ENCODE measurements around the gene ABLIM1.

Gene ABLIM1

DNA sequence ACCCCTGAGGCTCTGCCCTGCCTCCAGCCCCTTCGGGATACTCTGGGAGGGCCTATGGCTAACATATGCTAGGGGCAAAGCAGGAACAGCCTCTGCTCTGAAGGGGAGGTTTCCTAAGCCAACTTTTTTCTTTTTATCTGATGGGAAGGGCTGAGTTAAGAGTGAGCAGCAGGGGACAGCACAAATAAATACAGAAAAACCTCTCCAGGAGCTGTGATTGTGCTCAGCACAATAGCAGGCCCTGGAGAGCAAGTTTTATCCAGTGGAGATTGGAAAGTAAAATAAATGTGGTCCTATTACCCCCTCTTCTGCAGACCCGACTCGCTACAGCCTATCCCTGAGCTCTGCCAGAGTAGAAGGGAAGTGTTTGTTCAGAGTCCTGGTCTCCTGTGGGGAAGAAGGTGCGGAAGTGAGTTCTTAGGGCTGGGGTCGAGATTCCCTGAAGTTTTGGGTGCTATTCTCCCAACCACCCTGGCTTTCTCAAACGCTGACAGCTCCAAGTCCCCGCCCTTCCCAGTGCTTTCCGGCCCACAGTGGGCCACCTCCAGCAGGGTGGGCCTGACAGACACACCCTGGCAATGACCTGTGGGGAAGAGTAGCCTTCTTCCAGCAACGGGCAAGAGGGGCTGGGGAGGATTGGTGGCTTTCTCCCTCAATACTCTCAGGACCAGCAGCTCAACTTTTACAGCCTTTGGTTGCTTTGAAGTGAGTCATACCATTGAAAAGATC is 230.8 kb downstream of the ABLIM1 start:
- no peak overlapping the region for H3K27ac ChIP-seq (ENCODE audit: low read depth, low read length)
- H3K9ac ChIP-seq (ENCODE audit: low read length) = no peak overlapping the region
- no peak overlapping the region for H3K4me3 ChIP-seq (ENCODE audit: low read depth in 1 of 2, low read length in 2 of 2)
- no peaks in the 10 kb centered on the region for H3K9me3 ChIP-seq (ENCODE audit: low read length)
- H3K4me1 ChIP-seq (ENCODE audit: insufficient read depth, low read length) = no peaks in the 10 kb centered on the region
- no peaks in the 10 kb centered on the region for H3K27me3 ChIP-seq (ENCODE audit: control insufficient read depth in 1 of 2, insufficient read depth in 2 of 2, low read length in 2 of 2)
- H3K36me3 ChIP-seq (ENCODE audit: insufficient read depth, low read length) = no peaks in the 10 kb centered on the region

DNA sequence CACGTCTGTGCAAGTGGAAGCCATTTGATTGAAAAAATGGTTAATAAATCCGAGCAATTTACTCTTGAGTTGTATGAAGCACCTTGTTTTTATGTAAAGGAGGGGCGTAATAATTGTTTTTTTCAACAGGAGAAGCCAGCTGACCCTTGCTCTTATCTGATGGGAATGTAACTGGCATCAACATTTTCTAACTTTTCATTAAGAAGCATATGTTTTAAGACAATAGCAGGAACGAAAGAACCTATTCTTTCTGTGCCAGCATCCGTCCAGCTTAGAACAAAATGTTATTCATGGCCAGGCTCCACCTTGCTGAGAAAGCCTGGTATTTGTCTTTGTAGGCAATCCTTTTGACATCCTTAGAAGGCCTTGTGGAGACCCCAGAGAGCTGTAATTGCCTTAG is 231.6 kb downstream of the ABLIM1 start:
- Histone ChIP-seq H3K27me3 (ENCODE audit: control insufficient read depth in 1 of 2, insufficient read depth in 2 of 2, low read length in 2 of 2) (no peaks in the 10 kb centered on the region), H3K4me1 (ENCODE audit: insufficient read depth, low read length) (no peaks in the 10 kb centered on the region), H3K9me3 (ENCODE audit: low read length) (no peaks in the 10 kb centered on the region), H3K9ac (ENCODE audit: low read length) (no peak overlapping the region), H3K27ac (ENCODE audit: low read depth, low read length) (no peak overlapping the region), H3K4me3 (ENCODE audit: low read depth in 1 of 2, low read length in 2 of 2) (no peak overlapping the region), H3K36me3 (ENCODE audit: insufficient read depth, low read length) (no peaks in the 10 kb centered on the region)

DNA sequence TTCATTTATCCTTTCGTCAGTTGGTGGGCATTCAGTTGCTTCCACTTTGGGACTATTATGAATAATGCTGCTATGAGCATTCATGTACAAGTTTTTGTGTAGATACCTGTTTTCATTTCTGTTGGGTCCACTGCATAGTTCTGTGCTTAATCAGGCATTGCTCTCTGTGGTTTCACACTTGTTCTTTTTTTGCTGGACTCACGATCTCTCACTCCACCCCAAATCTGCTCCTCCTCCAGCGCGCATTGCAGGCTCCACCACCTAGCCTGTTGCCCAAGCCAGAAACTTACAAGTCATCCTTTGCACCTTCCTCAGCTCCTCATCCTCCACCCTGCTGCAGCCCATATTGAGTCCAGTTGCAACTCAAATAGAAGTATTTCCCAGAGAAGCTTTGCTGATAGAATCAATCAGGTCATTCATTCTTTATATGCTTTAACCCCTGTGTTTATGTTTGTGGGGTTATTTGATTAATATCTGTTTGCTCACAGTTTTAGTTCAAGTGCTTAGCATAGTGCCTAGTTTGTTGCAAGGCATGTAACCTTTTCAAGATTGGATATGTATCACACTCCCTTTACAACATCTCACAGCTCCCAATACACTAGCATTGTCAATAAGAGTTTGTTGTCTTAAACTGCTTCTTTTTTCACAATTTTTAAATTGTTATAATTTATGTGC is 237.1 kb downstream of the ABLIM1 start:
- Histone ChIP-seq H3K9me3 (ENCODE audit: low read length) (no peaks in the 10 kb centered on the region), H3K27me3 (ENCODE audit: control insufficient read depth in 1 of 2, insufficient read depth in 2 of 2, low read length in 2 of 2) (no peaks in the 10 kb centered on the region), H3K4me3 (ENCODE audit: low read depth in 1 of 2, low read length in 2 of 2) (no peak overlapping the region), H3K36me3 (ENCODE audit: insufficient read depth, low read length) (no peaks in the 10 kb centered on the region), H3K27ac (ENCODE audit: low read depth, low read length) (no peak overlapping the region), H3K4me1 (ENCODE audit: insufficient read depth, low read length) (no peaks in the 10 kb centered on the region), H3K9ac (ENCODE audit: low read length) (no peak overlapping the region)

DNA sequence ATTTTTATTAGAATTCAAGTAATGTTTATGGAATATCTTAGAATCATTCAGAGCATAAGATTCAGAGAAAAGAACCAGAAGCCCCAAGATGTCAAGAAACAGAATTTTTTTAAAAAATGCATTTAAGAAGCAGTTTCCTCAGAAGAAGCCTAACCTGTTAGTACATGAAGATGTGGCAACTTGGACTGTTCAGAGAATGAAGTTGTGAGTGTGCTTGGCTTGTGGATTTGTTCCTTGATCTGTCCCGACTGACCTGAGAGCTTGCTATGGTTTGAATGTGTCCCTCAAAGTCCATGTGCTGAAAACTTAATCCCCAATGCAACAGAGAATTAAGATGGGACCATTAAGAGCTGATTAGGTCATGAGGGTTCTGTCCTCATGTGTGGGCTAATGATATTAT is 240.0 kb downstream of the ABLIM1 start:
- Histone ChIP-seq H3K9ac (ENCODE audit: low read length) (no peak overlapping the region), H3K27ac (ENCODE audit: low read depth, low read length) (no peak overlapping the region), H3K4me3 (ENCODE audit: low read depth in 1 of 2, low read length in 2 of 2) (no peak overlapping the region), H3K9me3 (ENCODE audit: low read length) (no peaks in the 10 kb centered on the region), H3K4me1 (ENCODE audit: insufficient read depth, low read length) (peaks cover 6% of the 10 kb centered on the region), H3K36me3 (ENCODE audit: insufficient read depth, low read length) (no peaks in the 10 kb centered on the region), H3K27me3 (ENCODE audit: control insufficient read depth in 1 of 2, insufficient read depth in 2 of 2, low read length in 2 of 2) (no peaks in the 10 kb centered on the region)

DNA sequence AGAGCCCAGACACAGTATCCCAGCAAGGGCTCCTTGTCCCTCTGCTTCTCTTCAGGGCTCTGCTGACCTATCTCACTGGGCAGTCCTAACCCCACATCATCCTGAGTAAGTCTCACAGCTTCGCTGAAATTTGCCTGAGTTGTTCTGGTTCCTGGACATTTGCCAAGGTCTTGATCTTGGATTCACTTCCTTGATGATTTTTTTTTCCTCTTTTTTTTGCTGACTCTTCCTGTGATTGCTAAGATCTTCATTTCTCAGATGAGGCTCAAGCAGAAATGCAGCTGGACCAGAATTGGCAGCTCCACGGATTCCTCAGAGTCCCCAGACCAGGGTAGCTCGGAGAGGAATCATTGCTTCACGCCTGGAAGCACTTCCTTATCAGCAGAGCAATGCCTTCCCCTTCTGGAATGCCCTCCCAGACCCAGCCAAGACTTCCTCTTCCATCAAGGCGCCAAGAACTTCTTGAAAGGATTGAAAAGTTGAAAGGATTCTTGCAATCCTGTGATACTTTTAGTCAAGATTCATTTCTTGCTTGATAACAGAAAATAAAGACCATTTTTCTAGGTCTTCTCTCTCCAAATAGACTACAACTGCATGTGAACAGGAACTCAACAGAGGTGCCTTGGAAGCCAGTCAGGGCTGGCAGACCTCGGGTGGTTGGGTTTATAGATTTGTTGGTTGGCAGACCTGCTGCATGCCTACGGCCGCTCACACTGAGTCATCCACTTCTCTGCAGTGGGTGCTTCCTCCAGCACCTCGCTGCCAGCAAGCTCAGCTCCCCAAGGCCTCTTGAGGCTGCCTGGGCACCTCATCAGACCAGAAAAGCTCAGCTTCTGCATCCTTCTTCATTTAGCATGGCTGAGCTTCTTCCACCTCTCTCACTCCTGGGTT is 244.9 kb downstream of the ABLIM1 start:
- no peak overlapping the region for H3K4me3 ChIP-seq (ENCODE audit: low read depth in 1 of 2, low read length in 2 of 2)
- no peaks in the 10 kb centered on the region for H3K27me3 ChIP-seq (ENCODE audit: control insufficient read depth in 1 of 2, insufficient read depth in 2 of 2, low read length in 2 of 2)
- H3K36me3 ChIP-seq (ENCODE audit: insufficient read depth, low read length) = no peaks in the 10 kb centered on the region
- H3K4me1 ChIP-seq (ENCODE audit: insufficient read depth, low read length) = peaks cover 11% of the 10 kb centered on the region
- H3K27ac ChIP-seq (ENCODE audit: low read depth, low read length) = no peak overlapping the region
- no peak overlapping the region for H3K9ac ChIP-seq (ENCODE audit: low read length)
- H3K9me3 ChIP-seq (ENCODE audit: low read length) = no peaks in the 10 kb centered on the region

DNA sequence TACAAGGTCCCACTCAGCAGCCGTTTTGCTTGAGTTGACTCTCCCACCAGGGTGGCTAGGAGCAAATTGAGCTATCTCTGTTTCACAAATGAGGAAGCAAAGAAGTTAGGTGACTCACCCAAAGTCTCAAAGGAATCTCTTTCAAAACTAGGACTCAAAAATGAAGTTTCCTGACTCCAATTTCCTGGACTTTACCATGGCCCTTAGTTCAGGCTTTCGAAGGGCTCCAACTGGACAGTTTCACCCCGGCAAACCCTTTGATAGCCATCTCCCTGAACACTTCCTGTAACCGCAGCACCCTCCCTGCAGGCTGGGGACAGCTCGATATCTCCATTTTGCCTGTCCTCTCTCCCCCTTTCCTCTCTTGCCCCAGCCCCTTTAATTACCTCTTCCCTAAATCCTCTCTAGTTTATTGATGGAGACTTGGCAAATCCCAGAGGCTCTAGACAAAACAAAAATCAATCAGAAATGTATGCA is 249.1 kb downstream of the ABLIM1 start:
- H3K36me3 ChIP-seq (ENCODE audit: insufficient read depth, low read length) = no peaks in the 10 kb centered on the region
- H3K9me3 ChIP-seq (ENCODE audit: low read length) = no peaks in the 10 kb centered on the region
- peaks cover 0 to 2% of the 10 kb centered on the region in 2 donors for H3K27me3 ChIP-seq (ENCODE audit: control insufficient read depth in 1 of 2, insufficient read depth in 2 of 2, low read length in 2 of 2)
- H3K4me3 ChIP-seq (ENCODE audit: low read depth in 1 of 2, low read length in 2 of 2) = no peak overlapping the region
- H3K9ac ChIP-seq (ENCODE audit: low read length) = no peak overlapping the region
- H3K4me1 ChIP-seq (ENCODE audit: insufficient read depth, low read length) = peaks cover 11% of the 10 kb centered on the region
- no peak overlapping the region for H3K27ac ChIP-seq (ENCODE audit: low read depth, low read length)

DNA sequence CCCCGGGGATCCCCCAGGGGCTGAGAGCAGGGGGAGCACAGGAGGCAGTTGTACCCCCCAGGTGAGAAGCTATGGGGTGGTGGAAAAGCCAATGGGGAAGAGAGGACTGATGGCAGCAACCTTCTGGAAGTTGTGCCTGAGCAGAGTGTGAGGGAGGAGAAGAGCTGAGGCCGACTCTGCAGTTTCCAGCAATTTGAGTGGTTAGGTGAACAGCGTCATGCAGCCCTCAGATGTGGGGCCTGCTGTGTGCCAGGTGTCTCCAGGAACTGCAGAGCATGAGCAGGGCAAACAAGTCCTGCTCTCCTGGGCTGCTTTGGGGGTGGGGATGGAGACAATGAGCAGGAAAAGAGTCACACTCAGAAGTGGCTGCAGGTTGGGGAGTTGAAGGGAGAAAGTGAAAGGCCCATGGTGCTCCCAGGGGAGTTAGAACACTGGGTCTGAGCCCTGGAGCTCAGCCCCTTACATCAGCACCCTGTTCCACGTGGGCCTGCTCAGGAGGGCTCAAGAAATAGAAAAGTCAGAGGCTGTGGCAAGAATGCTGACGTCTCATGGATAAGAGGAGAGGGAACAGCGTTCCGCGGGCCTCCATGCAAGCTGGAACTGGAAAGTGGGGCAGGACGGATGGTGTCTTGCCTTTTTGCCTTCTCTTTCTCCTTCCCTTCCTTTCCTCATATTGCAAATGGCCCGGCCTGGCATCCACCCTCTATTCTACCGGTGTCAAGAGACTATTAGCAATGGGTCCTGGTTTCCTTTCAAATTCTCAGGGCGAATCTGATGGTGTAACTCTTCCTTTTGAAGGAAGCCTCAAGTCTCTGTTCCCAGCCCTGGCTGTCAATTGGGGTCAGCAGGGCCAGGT is 249.7 kb downstream of the ABLIM1 start:
- H3K27ac ChIP-seq (ENCODE audit: low read depth, low read length) = no peak overlapping the region
- H3K9ac ChIP-seq (ENCODE audit: low read length) = no peak overlapping the region
- peaks cover 0 to 9% of the 10 kb centered on the region in 2 donors for H3K27me3 ChIP-seq (ENCODE audit: control insufficient read depth in 1 of 2, insufficient read depth in 2 of 2, low read length in 2 of 2)

DNA sequence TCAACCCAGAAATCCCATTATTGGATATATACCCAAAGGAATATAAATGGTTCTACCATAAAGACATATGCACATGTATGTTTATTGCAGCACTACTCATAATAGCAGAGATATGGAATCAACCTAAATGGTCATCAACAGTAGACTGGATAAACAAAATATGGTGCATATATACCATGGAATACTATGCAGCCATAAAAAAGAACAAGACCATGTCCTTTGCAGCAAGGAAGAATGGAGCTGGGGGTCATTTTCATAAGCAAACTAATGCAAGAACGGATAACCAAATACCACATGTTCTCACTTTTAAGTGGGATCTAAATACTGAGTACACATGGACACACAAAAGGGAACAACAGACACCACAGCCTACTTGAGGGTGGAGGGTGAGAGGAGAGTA is 251.6 kb downstream of the ABLIM1 start:
- H3K27me3 ChIP-seq (ENCODE audit: control insufficient read depth in 1 of 2, insufficient read depth in 2 of 2, low read length in 2 of 2) = peaks cover 0 to 9% of the 10 kb centered on the region in 2 donors
- H3K9ac ChIP-seq (ENCODE audit: low read length) = no peak overlapping the region
- H3K27ac ChIP-seq (ENCODE audit: low read depth, low read length) = no peak overlapping the region
- H3K9me3 ChIP-seq (ENCODE audit: low read length) = no peaks in the 10 kb centered on the region
- H3K4me1 ChIP-seq (ENCODE audit: insufficient read depth, low read length) = peaks cover 22% of the 10 kb centered on the region
- no peaks in the 10 kb centered on the region for H3K36me3 ChIP-seq (ENCODE audit: insufficient read depth, low read length)
- no peak overlapping the region for H3K4me3 ChIP-seq (ENCODE audit: low read depth in 1 of 2, low read length in 2 of 2)

More for the DNA sequence above, 249.7 kb downstream of the ABLIM1 start:
- Histone ChIP-seq H3K4me3 (ENCODE audit: low read depth in 1 of 2, low read length in 2 of 2) (no peak overlapping the region), H3K9me3 (ENCODE audit: low read length) (no peaks in the 10 kb centered on the region), H3K36me3 (ENCODE audit: insufficient read depth, low read length) (no peaks in the 10 kb centered on the region), H3K4me1 (ENCODE audit: insufficient read depth, low read length) (peaks cover 11% of the 10 kb centered on the region)

DNA sequence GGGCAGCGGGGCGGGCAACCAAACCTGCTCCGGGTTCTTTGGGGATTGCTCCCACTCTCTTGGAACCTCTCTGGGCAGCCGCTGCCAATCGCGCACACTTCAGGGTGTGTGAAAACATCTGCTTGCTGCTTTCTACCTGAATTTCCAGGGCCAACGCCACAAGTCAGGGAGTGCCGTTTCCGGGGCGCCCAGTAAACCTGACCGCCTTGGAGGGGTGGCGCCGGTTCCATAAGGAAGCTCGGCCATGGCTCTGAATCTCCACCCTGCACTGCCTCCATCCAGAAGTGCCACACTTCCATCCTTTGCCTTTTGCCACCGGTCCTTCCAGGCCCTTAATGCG is 253.1 kb downstream of the ABLIM1 start:
- no peak overlapping the region for H3K27ac ChIP-seq (ENCODE audit: low read depth, low read length)

DNA sequence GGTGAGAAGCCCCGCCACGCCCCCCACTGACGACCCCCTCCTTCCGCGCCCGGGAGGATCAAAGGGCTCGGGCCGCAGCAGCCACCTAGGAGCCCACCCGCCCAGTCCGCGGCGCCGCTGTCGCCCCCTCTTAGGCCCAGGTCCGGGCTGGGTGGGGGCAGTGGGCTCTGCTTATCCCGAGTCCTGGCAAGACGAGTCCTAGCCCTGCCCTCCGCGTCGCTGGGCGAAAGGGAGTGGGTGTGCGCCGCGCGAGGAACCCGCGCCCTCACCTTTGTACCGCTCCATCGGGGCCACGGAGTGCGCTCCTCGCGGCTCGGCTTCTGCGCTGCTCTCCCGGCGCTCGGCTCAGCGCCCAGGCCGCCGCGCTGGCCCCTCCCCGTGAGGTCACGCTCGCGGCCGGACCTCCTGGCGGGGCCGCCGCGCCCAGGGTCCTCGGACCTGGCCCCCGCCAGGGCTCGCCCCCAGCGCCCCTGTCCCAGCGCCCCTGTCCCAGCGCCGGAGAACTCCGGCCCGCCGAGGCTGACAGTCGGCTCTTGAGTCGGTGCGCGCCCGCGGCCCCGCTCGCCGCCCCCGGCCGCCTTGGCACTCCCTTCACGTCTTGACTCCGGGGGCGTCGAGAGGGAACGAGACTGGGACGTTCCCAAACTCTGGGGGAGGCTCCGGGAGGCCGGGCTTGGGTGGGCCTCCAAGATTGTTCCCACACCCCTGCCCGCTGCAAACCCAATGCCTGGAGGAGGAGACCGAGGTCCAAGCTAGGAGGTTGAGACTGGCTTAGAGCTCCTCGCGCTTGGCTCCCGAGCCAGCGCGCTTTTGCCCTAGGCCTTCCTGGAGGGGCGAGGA is 253.7 kb downstream of the ABLIM1 start, which contains the start of gene AFAP1L2:
Gene AFAP1L2, minus strand, starts transcription at position 332 of the 840 bp plus-strand sequence. Its CDS starts 47 bp downstream, at position 285.
- peak within 1 kb of the TSS; percentile 34 for H3K9ac ChIP-seq (ENCODE audit: low read length)
- H3K27me3 ChIP-seq (ENCODE audit: control insufficient read depth in 1 of 2, insufficient read depth in 2 of 2, low read length in 2 of 2) = peaks cover 0 to 9% of the 10 kb centered on the region in 2 donors
- H3K4me1 ChIP-seq (ENCODE audit: insufficient read depth, low read length) = peaks cover 41% of the 10 kb centered on the region

More for the DNA sequence above, 253.1 kb downstream of the ABLIM1 start:
- no peak overlapping the region for H3K9ac ChIP-seq (ENCODE audit: low read length)
- H3K9me3 ChIP-seq (ENCODE audit: low read length) = no peaks in the 10 kb centered on the region
- H3K4me3 ChIP-seq (ENCODE audit: low read depth in 1 of 2, low read length in 2 of 2) = peak overlapping the region in 1 of 2 donors; percentile 59
- H3K27me3 ChIP-seq (ENCODE audit: control insufficient read depth in 1 of 2, insufficient read depth in 2 of 2, low read length in 2 of 2) = peaks cover 0 to 9% of the 10 kb centered on the region in 2 donors
- no peaks in the 10 kb centered on the region for H3K36me3 ChIP-seq (ENCODE audit: insufficient read depth, low read length)
- peaks cover 36% of the 10 kb centered on the region for H3K4me1 ChIP-seq (ENCODE audit: insufficient read depth, low read length)

More for the DNA sequence above, 253.7 kb downstream of the ABLIM1 start, which contains the start of gene AFAP1L2:
- Histone ChIP-seq H3K27ac (ENCODE audit: low read depth, low read length) (peak within 1 kb of the TSS; percentile 56), H3K4me3 (ENCODE audit: low read depth in 1 of 2, low read length in 2 of 2) (peak within 1 kb of the TSS; percentile 59 to 64), H3K36me3 (ENCODE audit: insufficient read depth, low read length) (no peaks in the 10 kb centered on the region), H3K9me3 (ENCODE audit: low read length) (no peaks in the 10 kb centered on the region)

All from muscle layer of colon (tissue), 2 donors.